Measurements from ENCODE around the gene DLD.

Gene DLD

GRCh38 chr7:107860981-107861652 is 29.9 kb upstream of the DLD start:
- TF ChIP-seq CTCF (conservative IDR thresholded peaks at IDR 0.05) (no peak), ZFX (IDR thresholded peaks at IDR 0.05) (no peak)
- no peak overlapping the region for H3K27ac ChIP-seq

DNA sequence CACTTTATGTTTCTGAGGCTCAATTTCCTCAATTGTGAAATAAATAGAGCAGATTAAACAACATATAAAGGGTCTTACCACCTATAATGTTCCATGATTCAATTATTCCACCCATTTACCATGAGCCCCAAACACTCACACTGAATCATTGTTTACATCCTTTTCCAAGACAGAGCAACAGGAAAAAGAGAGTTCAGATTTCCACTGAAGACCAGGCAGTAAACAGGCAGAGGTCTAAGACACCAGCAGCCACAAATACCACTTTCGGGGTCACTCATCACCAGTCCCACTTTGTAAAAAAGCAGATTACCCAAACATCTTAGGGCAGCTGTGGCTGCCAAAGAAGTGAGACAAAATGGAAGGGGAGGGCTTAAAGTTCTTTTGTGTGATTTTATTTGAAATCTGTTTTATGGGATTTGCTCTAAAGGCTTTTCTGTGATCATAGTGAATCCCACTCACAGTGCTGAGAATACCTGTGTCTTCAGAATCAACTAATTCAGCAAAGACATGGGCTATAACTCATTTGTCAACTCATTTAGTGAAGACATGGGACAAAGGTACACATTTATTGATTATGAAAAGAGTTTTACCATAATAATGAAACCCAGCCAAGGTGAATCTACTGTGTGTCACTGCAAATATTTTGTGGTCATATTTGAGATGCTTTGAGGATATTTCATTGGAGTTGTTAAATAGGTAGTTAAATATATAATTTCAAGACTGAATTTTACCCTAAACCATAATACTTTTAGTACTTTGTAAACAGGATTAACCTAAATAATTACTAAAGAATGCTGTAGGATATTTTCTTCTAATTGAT is 24.8 kb upstream of the DLD start:
- peak overlapping the region; percentile 10; the same call in 1 of the 2 replicates for H3K27ac ChIP-seq
- no peak for TF ChIP-seq ZFX (IDR thresholded peaks at IDR 0.05)

DNA sequence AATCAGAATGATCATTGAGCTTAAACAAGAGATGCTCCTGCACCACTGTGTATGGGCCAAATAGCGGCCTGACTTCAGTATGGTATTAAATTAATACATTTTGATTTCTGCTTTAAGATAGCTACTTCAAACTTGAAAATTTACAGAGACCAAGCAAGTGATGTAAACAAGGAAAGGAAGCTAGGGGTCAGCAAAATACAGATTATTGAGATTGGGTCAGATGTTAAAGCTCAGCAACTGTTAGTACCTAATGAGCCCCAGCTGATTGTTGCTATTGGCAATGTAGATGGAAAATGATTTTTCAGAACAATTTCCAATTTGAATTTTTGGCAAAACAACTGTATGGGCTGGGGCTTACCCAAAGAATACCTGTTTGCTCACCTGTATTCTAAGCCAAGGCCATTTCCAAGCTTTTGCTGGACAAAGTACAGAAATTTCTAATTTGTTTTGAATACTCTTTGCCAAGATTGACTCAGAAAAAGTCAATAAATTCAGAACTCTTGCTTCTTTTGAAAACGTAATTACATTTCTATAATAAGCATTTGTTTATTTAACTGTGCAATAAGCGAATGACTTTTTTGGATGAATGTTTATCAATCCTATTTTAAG is 23.0 kb upstream of the DLD start:
- TF ChIP-seq ZFX (IDR thresholded peaks at IDR 0.05) (no peak), CTCF (conservative IDR thresholded peaks at IDR 0.05) (peak; percentile 22; the same call in 1 of the 2 replicates)
- H3K27ac ChIP-seq, result no peak overlapping the region

GRCh38 chr7:107870427-107871000 is 20.5 kb upstream of the DLD start:
- peak overlapping the region; percentile 34 for H3K27ac ChIP-seq
- no peak for TF ChIP-seq ZFX (IDR thresholded peaks at IDR 0.05)
- no peak for TF ChIP-seq CTCF (conservative IDR thresholded peaks at IDR 0.05)

DNA sequence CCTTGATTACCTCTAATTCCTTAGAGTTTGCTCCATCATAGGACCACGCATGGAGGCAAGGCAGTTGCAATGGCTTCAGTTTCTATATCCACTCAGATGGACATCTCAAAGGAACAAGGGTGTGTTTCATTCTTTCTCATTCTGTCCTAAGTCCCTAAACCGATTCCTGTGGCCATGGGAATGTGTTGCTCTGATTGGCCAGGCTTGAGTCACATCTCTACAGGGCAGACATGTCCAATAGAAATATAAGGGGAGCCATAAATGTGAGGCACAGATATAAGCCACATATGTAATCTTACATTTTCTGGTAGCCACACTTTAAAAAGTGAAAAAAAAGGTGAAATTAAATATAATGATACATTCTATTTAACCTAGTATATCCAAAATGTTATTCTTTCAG is 16.9 kb upstream of the DLD start:
- TF ChIP-seq ZFX (IDR thresholded peaks at IDR 0.05), result no peak
- TF ChIP-seq CTCF (conservative IDR thresholded peaks at IDR 0.05), result no peak
- H3K27ac ChIP-seq, result no peak overlapping the region

- TF ChIP-seq ZFX (IDR thresholded peaks at IDR 0.05) (no peak), CTCF (conservative IDR thresholded peaks at IDR 0.05) (peak; percentile 94)
- H3K27ac ChIP-seq, result no peak overlapping the region
Observed at GRCh38 chr7:107874605-107875446, 16.2 kb upstream of the DLD start.

DNA sequence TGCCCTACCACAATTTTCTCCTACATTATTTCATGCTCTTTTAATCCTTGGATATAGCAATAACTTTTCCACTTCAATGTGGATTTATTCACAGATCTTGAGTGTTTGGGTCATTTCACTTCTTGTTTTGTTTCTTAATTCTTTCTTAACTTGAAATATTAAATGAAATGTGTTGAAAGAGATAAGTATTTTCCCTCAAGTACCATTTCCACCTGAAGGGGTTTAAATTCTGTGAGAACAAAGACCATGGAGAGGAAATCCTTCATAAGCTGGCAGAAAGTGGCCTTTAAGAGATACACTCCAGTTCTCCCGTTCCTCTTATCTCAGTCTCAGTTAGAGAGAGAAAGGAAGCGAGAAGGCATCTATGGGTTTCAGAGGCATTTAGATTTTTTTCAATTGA is 14.1 kb upstream of the DLD start:
- TF ChIP-seq CTCF (conservative IDR thresholded peaks at IDR 0.05) (no peak), ZFX (IDR thresholded peaks at IDR 0.05) (no peak)
- H3K27ac ChIP-seq, result no peak overlapping the region
